Neural cell (in vitro differentiated cells): ENCODE measurements around the gene TSPOAP1. TPM values are rescaled to one million over a fixed set of nuclear protein-coding genes. Genes with fewer than 3 reads are reported as not detected.

Source experiments
- H2AFZ ChIP-seq: fragments of 200-600, 300-800 bp; sonication (generic), shearing (Covaris generic); 2 replicates; pipeline ENCODE4 v1.6.0; 2014; ENCODE audit warnings: low read depth, mild to moderate bottlenecking, antibody characterized with exemption, low read length, moderate library complexity
- H3F3A ChIP-seq: fragments of 200-600 bp; shearing (Covaris generic); 2 replicates; pipeline ENCODE4 v1.6.1; 2016; ENCODE audit warnings: mild to moderate bottlenecking, moderate library complexity, mixed read lengths, antibody characterized with exemption, low read length; ENCODE audit not compliant: insufficient read depth, poor library complexity, severe bottlenecking
- H3K27ac ChIP-seq: fragments of 200-600, 300-800 bp; sonication (generic), shearing (Covaris generic); 2 replicates; pipeline ENCODE4 v1.5.1; 2014; ENCODE audit warnings: mild to moderate bottlenecking, low read length, moderate library complexity
- H3K27me3 ChIP-seq: fragments of 300-800, 200-600 bp; sonication (generic), shearing (Covaris generic); 2 replicates; pipeline ENCODE4 v1.6.0; 2014; ENCODE audit warnings: mild to moderate bottlenecking, low read depth, low read length, moderate library complexity; ENCODE audit not compliant: insufficient read depth
- H3K36me3 ChIP-seq: fragments of 300-800, 200-600 bp; sonication (generic), shearing (Covaris generic); 2 replicates; pipeline ENCODE4 v1.5.1; 2014; ENCODE audit warnings: mild to moderate bottlenecking, antibody characterized with exemption, low read length, moderate library complexity; ENCODE audit not compliant: insufficient read depth
- H3K4me2 ChIP-seq: fragments of 300-800, 200-600 bp; sonication (generic), shearing (Covaris generic); 2 replicates; pipeline ENCODE4 v1.6.0; 2014; ENCODE audit warnings: mild to moderate bottlenecking, low read length
- H3K4me3 ChIP-seq: fragments of 300-800, 200-600 bp; sonication (generic), shearing (Covaris generic); 2 replicates; pipeline ENCODE4 v1.5.1; 2014; ENCODE audit warnings: mild to moderate bottlenecking, low read length, moderate library complexity
- H3K79me2 ChIP-seq: fragments of 200-600 bp; shearing (Covaris generic); replicated peaks from 2 replicates; pipeline ENCODE4 v1.6.0; 2014; ENCODE audit warnings: mild to moderate bottlenecking, low read length, moderate library complexity; ENCODE audit not compliant: insufficient read depth
- H3K9ac ChIP-seq: fragments of 300-800, 200-600 bp; sonication (generic), shearing (Covaris generic); 2 replicates; pipeline ENCODE4 v1.6.1; 2016; ENCODE audit warnings: mild to moderate bottlenecking, low read length, mixed read lengths
- H3K9me2 ChIP-seq: fragments of 200-600 bp; shearing (Covaris generic); 2 replicates; pipeline ENCODE4 v1.6.1; 2016; ENCODE audit warnings: mild to moderate bottlenecking, low read length, mixed read lengths; ENCODE audit not compliant: insufficient read depth
- H3K9me3 ChIP-seq: fragments of 200-600, 300-800 bp; sonication (generic), shearing (Covaris generic); 2 replicates; pipeline ENCODE4 v1.6.1; 2016; ENCODE audit warnings: mild to moderate bottlenecking, mixed run types, low read length, moderate library complexity, mixed read lengths
- H4K20me1 ChIP-seq: fragments of 200-600 bp; shearing (Covaris generic); 2 replicates; pipeline ENCODE4 v1.6.1; 2016; ENCODE audit warnings: mild to moderate bottlenecking, mixed run types; ENCODE audit not compliant: insufficient read depth
- EP300 ChIP-seq: fragments of 450-650 bp; conservative IDR thresholded peaks from 2 replicates; pipeline ENCODE4 v1.6.1; 2014; ENCODE audit warnings: antibody characterized with exemption, mild to moderate bottlenecking, moderate library complexity; ENCODE audit not compliant: poor library complexity, severe bottlenecking
- EZH2 ChIP-seq: fragments of 200-600, 300-800 bp; shearing (Covaris generic), sonication (generic); IDR thresholded peaks from 2 replicates; pipeline ENCODE4 v1.6.1; 2014; ENCODE audit warnings: antibody characterized with exemption, low read length, borderline replicate concordance, mild to moderate bottlenecking; ENCODE audit not compliant: insufficient read depth, poor library complexity, severe bottlenecking
- MXI1 ChIP-seq: fragments of 450-650 bp; conservative IDR thresholded peaks from 2 replicates; pipeline ENCODE4 v1.6.1; 2014; ENCODE audit warnings: antibody characterized with exemption, mild to moderate bottlenecking; ENCODE audit not compliant: poor library complexity, severe bottlenecking
- POLR2AphosphoS5 ChIP-seq: IDR thresholded peaks from 2 replicates; pipeline ENCODE4 v1.6.1; 2012
- RAD21 ChIP-seq: fragments of 450-650 bp; conservative IDR thresholded peaks from 2 replicates; pipeline ENCODE4 v1.6.1; 2014; ENCODE audit warnings: antibody characterized with exemption, mild to moderate bottlenecking, moderate library complexity
- SMC3 ChIP-seq: fragments of 450-650 bp; conservative IDR thresholded peaks from 2 replicates; pipeline ENCODE4 v1.6.1; 2014; ENCODE audit warnings: antibody characterized with exemption, mild to moderate bottlenecking, moderate library complexity; ENCODE audit not compliant: poor library complexity
- TAF1 ChIP-seq: IDR thresholded peaks from 2 replicates; pipeline ENCODE4 v1.6.1; 2012; ENCODE audit warnings: low read depth
- polyA plus RNA-seq: library from polyadenylated mRNA; depleted of rRNA; stranded (reverse); fragments of >200 nt; gene quantifications from 2 replicates; pipeline ENCODE4 v1.2.3, GENCODE V29; 2014
- TF ChIP-seq, protein P1 (sequence below): IDR thresholded peaks from 2 replicates; pipeline ENCODE4 v1.6.1; 2012; ENCODE audit warnings: borderline replicate concordance
- TF ChIP-seq, protein P2 (sequence below): fragments of 450-650 bp; IDR thresholded peaks from 2 replicates; pipeline ENCODE4 v1.5.1; 2014; ENCODE audit warnings: antibody characterized with exemption, mild to moderate bottlenecking, moderate library complexity; ENCODE audit not compliant: poor library complexity, severe bottlenecking

TSPOAP1 gene
- polyA plus RNA-seq, 1 donor from 2014 or later, result 103 TPM

DNA sequence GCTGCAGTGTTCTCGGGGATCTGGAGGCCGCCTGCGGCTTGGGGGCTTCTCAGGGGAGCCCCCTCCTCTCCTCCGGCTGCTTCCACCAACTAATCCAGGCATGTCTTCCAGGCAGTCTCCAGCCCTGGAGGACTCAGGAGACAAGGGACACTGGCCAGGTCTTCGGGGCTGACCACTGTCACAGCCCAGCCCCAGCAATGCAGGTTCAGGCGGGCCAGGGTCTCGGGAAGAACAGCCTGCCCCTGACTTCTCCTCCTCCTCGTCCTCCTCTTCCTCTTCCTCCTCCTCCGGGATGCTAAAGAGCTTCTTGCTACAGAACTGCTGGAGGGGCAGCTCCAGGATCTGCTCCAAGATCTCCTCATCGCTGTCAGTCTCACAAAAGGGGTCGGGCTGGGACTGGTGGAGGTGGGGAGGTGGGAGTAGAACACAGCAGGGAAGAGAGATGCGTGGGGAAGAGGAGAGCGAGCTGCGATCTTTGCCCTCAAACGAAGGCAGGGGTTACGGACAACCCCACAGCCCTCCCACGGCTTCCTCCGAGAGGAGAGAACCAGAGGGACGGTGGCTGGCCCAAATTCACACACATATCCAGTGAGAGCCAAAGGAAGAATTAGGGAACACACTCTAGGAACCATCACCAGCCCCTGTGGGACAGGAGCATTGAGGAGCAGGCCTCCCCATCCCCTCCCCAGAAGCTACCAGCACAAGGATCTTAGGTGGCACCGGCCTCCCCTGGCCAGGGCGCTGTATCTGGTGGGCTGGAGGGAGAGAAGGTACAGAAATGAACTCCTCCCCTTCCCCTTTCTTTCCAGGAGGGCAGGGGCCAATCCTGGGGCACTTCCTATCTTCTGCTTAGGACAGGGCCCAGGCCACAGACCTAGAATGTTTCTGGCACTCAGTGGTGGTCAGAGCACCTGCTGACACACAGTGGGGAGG is 19.3 kb downstream of the TSPOAP1 start:
- H3K36me3 ChIP-seq, result no peaks in the 10 kb centered on the region
- H3K4me3 ChIP-seq, result no peak overlapping the region
- no peak overlapping the region for H3K9ac ChIP-seq
- H3K4me2 ChIP-seq, result no peak overlapping the region
- TF ChIP-seq SMC3, result no peak
- TF ChIP-seq TAF1, result no peak
- TF ChIP-seq POLR2AphosphoS5, result no peak
- TF ChIP-seq RAD21, result no peak
- no peak for TF ChIP-seq MXI1
- TF ChIP-seq EP300, result no peak
- TF ChIP-seq, protein P1, sequence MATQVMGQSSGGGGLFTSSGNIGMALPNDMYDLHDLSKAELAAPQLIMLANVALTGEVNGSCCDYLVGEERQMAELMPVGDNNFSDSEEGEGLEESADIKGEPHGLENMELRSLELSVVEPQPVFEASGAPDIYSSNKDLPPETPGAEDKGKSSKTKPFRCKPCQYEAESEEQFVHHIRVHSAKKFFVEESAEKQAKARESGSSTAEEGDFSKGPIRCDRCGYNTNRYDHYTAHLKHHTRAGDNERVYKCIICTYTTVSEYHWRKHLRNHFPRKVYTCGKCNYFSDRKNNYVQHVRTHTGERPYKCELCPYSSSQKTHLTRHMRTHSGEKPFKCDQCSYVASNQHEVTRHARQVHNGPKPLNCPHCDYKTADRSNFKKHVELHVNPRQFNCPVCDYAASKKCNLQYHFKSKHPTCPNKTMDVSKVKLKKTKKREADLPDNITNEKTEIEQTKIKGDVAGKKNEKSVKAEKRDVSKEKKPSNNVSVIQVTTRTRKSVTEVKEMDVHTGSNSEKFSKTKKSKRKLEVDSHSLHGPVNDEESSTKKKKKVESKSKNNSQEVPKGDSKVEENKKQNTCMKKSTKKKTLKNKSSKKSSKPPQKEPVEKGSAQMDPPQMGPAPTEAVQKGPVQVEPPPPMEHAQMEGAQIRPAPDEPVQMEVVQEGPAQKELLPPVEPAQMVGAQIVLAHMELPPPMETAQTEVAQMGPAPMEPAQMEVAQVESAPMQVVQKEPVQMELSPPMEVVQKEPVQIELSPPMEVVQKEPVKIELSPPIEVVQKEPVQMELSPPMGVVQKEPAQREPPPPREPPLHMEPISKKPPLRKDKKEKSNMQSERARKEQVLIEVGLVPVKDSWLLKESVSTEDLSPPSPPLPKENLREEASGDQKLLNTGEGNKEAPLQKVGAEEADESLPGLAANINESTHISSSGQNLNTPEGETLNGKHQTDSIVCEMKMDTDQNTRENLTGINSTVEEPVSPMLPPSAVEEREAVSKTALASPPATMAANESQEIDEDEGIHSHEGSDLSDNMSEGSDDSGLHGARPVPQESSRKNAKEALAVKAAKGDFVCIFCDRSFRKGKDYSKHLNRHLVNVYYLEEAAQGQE, result no peak
- no peak for TF ChIP-seq EZH2
- TF ChIP-seq, protein P2, sequence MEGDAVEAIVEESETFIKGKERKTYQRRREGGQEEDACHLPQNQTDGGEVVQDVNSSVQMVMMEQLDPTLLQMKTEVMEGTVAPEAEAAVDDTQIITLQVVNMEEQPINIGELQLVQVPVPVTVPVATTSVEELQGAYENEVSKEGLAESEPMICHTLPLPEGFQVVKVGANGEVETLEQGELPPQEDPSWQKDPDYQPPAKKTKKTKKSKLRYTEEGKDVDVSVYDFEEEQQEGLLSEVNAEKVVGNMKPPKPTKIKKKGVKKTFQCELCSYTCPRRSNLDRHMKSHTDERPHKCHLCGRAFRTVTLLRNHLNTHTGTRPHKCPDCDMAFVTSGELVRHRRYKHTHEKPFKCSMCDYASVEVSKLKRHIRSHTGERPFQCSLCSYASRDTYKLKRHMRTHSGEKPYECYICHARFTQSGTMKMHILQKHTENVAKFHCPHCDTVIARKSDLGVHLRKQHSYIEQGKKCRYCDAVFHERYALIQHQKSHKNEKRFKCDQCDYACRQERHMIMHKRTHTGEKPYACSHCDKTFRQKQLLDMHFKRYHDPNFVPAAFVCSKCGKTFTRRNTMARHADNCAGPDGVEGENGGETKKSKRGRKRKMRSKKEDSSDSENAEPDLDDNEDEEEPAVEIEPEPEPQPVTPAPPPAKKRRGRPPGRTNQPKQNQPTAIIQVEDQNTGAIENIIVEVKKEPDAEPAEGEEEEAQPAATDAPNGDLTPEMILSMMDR, result no peak
- no peaks in the 10 kb centered on the region for H3F3A ChIP-seq
- H3K27me3 ChIP-seq, result no peaks in the 10 kb centered on the region
- H3K9me3 ChIP-seq, result no peaks in the 10 kb centered on the region
- H4K20me1 ChIP-seq, result no peaks in the 10 kb centered on the region
- H3K9me2 ChIP-seq, result no peaks in the 10 kb centered on the region
- no peaks in the 10 kb centered on the region for H3K79me2 ChIP-seq
- no peak overlapping the region for H3K27ac ChIP-seq
- no peak overlapping the region for H2AFZ ChIP-seq

DNA sequence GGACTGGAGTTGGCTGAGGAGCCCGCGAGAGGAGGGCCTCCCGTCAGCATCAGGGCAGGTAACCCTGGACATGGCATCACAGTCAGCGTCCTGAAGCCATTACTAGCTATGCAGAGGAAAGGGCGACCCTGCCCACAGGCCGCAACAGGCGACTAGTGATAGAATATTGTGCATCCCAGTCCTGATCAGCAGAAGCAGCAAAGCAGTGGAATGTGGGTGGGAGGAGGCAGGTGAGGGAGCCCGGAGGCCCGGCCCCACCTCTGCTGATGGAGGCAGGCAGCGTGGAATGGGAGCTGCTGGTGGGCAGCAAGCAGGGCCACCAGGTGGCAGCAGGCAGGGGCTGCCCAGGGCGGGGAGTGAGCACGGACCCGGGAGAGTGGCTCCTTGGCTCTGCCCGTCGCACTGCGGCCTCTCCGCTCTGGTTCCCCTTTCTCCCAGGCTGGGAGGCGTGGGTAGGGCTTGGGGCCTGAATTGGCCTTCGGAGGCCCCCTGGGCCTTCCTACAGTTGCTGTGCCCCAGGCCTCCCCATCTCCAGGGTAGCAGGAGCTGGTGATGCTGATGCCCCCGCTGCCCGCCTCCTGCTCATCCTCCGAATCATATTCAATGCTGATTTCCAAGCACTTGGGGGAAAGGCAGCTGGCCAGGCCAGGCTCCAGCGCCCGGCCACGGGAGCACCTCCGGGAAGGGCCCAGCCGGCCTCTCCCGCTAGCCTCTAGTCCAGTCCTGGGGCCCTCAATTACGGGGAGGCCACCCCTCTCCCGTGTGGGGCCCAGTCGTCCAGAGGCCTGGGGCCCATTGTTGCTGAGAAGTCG is 20.2 kb downstream of the TSPOAP1 start:
- no peaks in the 10 kb centered on the region for H3K36me3 ChIP-seq
- no peak overlapping the region for H3K4me2 ChIP-seq
- no peak overlapping the region for H3K4me3 ChIP-seq
- H3K9me3 ChIP-seq, result no peaks in the 10 kb centered on the region
- no peak overlapping the region for H2AFZ ChIP-seq
- H3K27ac ChIP-seq, result no peak overlapping the region
- H4K20me1 ChIP-seq, result no peaks in the 10 kb centered on the region
- TF ChIP-seq, protein P2, result no peak
- TF ChIP-seq SMC3 (no peak), TAF1 (no peak), RAD21 (no peak), MXI1 (no peak), EZH2 (no peak), POLR2AphosphoS5 (no peak), EP300 (no peak)
- TF ChIP-seq, protein P1, result no peak
- H3K27me3 ChIP-seq, result no peaks in the 10 kb centered on the region
- H3K79me2 ChIP-seq, result no peaks in the 10 kb centered on the region
- H3K9me2 ChIP-seq, result no peaks in the 10 kb centered on the region
- H3F3A ChIP-seq, result no peaks in the 10 kb centered on the region
- H3K9ac ChIP-seq, result no peak overlapping the region
